Stimulated activated effector memory CD8-positive, alpha-beta T cell treated with anti-CD3 and anti-CD28 coated beads, Interleukin-12 subunit alpha, Interleukin-12 subunit beta, amount 100 ng/mL, for 72 hours (primary cell): ENCODE measurements around the gene PNPLA3.
"Not testable (repeated sequence)": the region's sequence is repeated elsewhere in the genome, so short reads cannot be mapped to it uniquely, and the experiment has no call there.

Experiments
- ATAC-seq: fragments of 150-1000 bp; cut with Tn5 transposase; 2 replicates; pipeline ENCODE4 v1.10.0; 2021
- DNase-seq, 2 donors: peaks; one replicate each; pipeline ENCODE4 v3.0.0; 2021 to 2022; ENCODE audit warnings: low spot score in 2 of 2
- H3K27ac Mint-ChIP-seq: one replicate; pipeline ENCODE4 v1.8.0; 2022; ENCODE audit warnings: mild to moderate bottlenecking, mixed read lengths
- H3K36me3 Mint-ChIP-seq: one replicate; pipeline ENCODE4 v1.8.0; 2022; ENCODE audit warnings: mild to moderate bottlenecking, mixed read lengths
- H3K4me1 Mint-ChIP-seq: one replicate; pipeline ENCODE4 v1.8.0; 2022; ENCODE audit warnings: mixed read lengths
- H3K4me3 Mint-ChIP-seq: one replicate; pipeline ENCODE4 v1.8.0; 2022; ENCODE audit warnings: mild to moderate bottlenecking, mixed read lengths
- H3K9me3 Mint-ChIP-seq: one replicate; pipeline ENCODE4 v1.8.0; 2022; ENCODE audit warnings: mixed read lengths

Gene PNPLA3

GRCh38 chr22:43901976-43902643 is 21.5 kb upstream of the PNPLA3 start:
- no peak overlapping the region for H3K27ac Mint-ChIP-seq
- no peaks in the 10 kb centered on the region for H3K9me3 Mint-ChIP-seq
- no peak overlapping the region for H3K4me3 Mint-ChIP-seq
- ATAC-seq (no peak), DNase-seq (no peak)
- no peaks in the 10 kb centered on the region for H3K36me3 Mint-ChIP-seq
- H3K4me1 Mint-ChIP-seq, result peaks cover 9% of the 10 kb centered on the region

DNA sequence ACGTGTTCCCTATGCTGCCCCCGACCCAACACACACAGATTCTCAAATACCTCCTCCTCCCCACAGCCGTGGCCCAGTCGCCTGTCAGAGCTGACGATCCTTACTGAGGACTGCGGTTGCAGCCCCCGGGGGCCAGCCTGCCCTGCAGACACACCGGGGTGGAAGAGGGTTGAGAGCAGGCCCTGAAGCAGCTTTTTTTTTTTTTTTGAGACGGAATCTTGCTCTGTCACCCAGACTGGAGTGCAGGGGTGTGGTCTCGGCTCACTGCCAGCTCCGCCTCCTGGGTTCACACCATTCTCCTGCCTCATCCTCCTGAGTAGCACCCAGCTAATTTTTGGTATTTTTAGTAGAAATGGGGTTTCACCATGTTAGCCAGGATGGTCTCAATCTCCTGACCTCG is 20.6 kb upstream of the PNPLA3 start:
- not testable (repeated sequence) for ATAC-seq, H3K9me3 Mint-ChIP-seq, H3K27ac Mint-ChIP-seq, H3K4me3 Mint-ChIP-seq, H3K4me1 Mint-ChIP-seq, H3K36me3 Mint-ChIP-seq, DNase-seq

DNA sequence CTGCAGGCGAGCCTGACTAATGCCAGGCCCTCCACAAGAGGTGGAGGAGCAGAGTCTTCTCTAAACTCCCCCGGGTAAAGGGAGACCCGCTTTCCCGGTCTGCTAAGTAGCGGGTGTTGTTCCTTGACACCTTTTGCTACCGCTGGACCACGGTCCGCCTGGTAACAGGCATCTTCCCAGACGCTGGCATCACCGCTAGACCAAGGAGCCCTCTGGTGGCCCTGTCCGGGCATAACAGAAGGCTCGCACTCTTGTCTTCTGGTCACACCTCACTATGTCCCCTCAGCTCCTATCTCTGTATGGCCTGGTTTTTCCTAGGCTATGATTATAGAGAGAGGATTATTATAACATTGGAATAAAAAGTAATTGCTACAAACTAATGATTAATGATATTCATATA is 19.2 kb upstream of the PNPLA3 start:
- ATAC-seq, H3K36me3 Mint-ChIP-seq, H3K27ac Mint-ChIP-seq, H3K9me3 Mint-ChIP-seq, H3K4me1 Mint-ChIP-seq, H3K4me3 Mint-ChIP-seq: not testable (repeated sequence)
- peak in 1 of 2 donors; percentile 58 for DNase-seq

- Mint-ChIP-seq H3K36me3 (no peaks in the 10 kb centered on the region), H3K27ac (no peak overlapping the region), H3K4me3 (no peak overlapping the region), H3K9me3 (no peaks in the 10 kb centered on the region), H3K4me1 (no peaks in the 10 kb centered on the region)
- ATAC-seq (no peak), DNase-seq (no peak)
Measured at GRCh38 chr22:43905681-43906080, 17.9 kb upstream of the PNPLA3 start.

GRCh38 chr22:43909708-43910107 is 13.9 kb upstream of the PNPLA3 start:
- DNase-seq (no peak), ATAC-seq (no peak)
- Mint-ChIP-seq H3K27ac (no peak overlapping the region), H3K4me3 (no peak overlapping the region), H3K4me1 (no peaks in the 10 kb centered on the region), H3K9me3 (no peaks in the 10 kb centered on the region), H3K36me3 (no peaks in the 10 kb centered on the region)

GRCh38 chr22:43910178-43910695 is 13.4 kb upstream of the PNPLA3 start:
- Mint-ChIP-seq H3K9me3 (no peaks in the 10 kb centered on the region), H3K4me3 (no peak overlapping the region), H3K27ac (no peak overlapping the region), H3K4me1 (no peaks in the 10 kb centered on the region), H3K36me3 (no peaks in the 10 kb centered on the region)
- ATAC-seq (no peak), DNase-seq (no peak)

GRCh38 chr22:43911351-43911750 is 12.3 kb upstream of the PNPLA3 start:
- DNase-seq (no peak), ATAC-seq (peak; percentile 22)
- no peaks in the 10 kb centered on the region for H3K4me1 Mint-ChIP-seq
- H3K4me3 Mint-ChIP-seq, result no peak overlapping the region
- peak overlapping the region; percentile 7 for H3K27ac Mint-ChIP-seq
- no peaks in the 10 kb centered on the region for H3K9me3 Mint-ChIP-seq
- H3K36me3 Mint-ChIP-seq, result no peaks in the 10 kb centered on the region

GRCh38 chr22:43917521-43917920 is 6.1 kb upstream of the PNPLA3 start:
- Mint-ChIP-seq H3K36me3 (no peaks in the 10 kb centered on the region), H3K4me1 (no peaks in the 10 kb centered on the region), H3K27ac (no peak overlapping the region), H3K9me3 (no peaks in the 10 kb centered on the region), H3K4me3 (no peak overlapping the region)
- DNase-seq (no peak), ATAC-seq (no peak)

- no peak for DNase-seq
- no peak for ATAC-seq
- H3K27ac Mint-ChIP-seq, result peak overlapping the region; percentile 8
- H3K36me3 Mint-ChIP-seq, result no peaks in the 10 kb centered on the region
- peaks cover 7% of the 10 kb centered on the region for H3K4me1 Mint-ChIP-seq
- H3K4me3 Mint-ChIP-seq, result no peak overlapping the region
- no peaks in the 10 kb centered on the region for H3K9me3 Mint-ChIP-seq
Measured at GRCh38 chr22:43919106-43919973, 4.3 kb upstream of the PNPLA3 start.

DNA sequence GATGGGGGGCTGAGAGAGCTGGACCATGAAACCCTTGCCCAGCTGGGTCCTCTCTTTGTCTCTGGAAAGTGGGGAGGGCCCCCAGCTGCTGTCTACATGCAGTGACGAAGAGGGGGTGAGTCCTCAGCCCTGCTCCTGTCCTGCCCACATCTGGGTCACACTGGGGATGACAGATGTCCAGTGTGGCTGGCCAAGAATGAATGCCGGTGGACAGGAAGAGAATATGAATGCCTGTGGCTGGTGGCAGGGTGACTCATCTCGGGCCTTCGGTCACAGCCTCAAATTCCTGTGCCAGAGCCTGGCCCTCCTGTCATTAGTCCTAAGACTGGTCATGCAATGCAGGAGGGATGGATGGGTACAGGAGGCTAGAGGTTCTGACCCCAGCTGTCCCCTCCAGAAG is 2.2 kb upstream of the PNPLA3 start:
- DNase-seq, result no peak
- peaks cover 7% of the 10 kb centered on the region for H3K4me1 Mint-ChIP-seq
- no peak overlapping the region for H3K27ac Mint-ChIP-seq
- no peaks in the 10 kb centered on the region for H3K9me3 Mint-ChIP-seq
- no peak for ATAC-seq
- H3K4me3 Mint-ChIP-seq, result no peak overlapping the region
- H3K36me3 Mint-ChIP-seq, result no peaks in the 10 kb centered on the region

GRCh38 chr22:43922123-43922522 is 1.5 kb upstream of the PNPLA3 start:
- Mint-ChIP-seq H3K27ac (no peak overlapping the region), H3K4me1 (peaks cover 7% of the 10 kb centered on the region), H3K36me3 (no peaks in the 10 kb centered on the region), H3K4me3 (no peak overlapping the region), H3K9me3 (no peaks in the 10 kb centered on the region)
- DNase-seq (no peak), ATAC-seq (no peak)

- Mint-ChIP-seq H3K4me3 (peak overlapping the region; percentile 67), H3K27ac (no peak overlapping the region), H3K36me3 (no peaks in the 10 kb centered on the region), H3K4me1 (peaks cover 7% of the 10 kb centered on the region), H3K9me3 (no peaks in the 10 kb centered on the region)
- ATAC-seq (peak; percentile 40), DNase-seq (peak in 1 of 2 donors; percentile 51)
Measured at GRCh38 chr22:43923191-43923590, 414 bp upstream of the PNPLA3 start.

GRCh38 chr22:43924877-43925276 is 1.3 kb downstream of the PNPLA3 start:
- no peaks in the 10 kb centered on the region for H3K36me3 Mint-ChIP-seq
- no peak for DNase-seq
- H3K27ac Mint-ChIP-seq, result no peak overlapping the region
- H3K9me3 Mint-ChIP-seq, result no peaks in the 10 kb centered on the region
- H3K4me3 Mint-ChIP-seq, result peak overlapping the region; percentile 67
- ATAC-seq, result no peak
- peaks cover 7% of the 10 kb centered on the region for H3K4me1 Mint-ChIP-seq

GRCh38 chr22:43925433-43926348 is 2.1 kb downstream of the PNPLA3 start:
- H3K4me3 Mint-ChIP-seq, result peak overlapping the region; percentile 67
- H3K36me3 Mint-ChIP-seq, result no peaks in the 10 kb centered on the region
- H3K4me1 Mint-ChIP-seq, result peaks cover 7% of the 10 kb centered on the region
- DNase-seq, result no peak
- no peak overlapping the region for H3K27ac Mint-ChIP-seq
- H3K9me3 Mint-ChIP-seq, result no peaks in the 10 kb centered on the region
- no peak for ATAC-seq

DNA sequence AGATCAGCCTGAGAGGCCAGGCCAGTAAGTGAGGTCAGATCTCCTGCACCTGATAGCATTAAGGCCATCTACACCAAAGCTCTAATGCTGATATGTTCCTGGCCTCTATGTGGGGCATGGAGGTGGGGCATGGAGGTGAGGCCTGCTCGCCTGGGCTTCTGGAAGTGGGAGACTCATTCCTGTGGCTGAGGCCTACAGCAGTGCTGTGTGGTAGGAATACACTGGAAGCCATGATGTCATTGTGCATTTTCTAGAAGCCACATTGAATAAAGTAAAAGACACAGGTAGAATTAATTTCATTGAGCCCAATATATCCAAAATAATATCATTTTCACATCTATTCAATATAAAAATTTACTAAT is 2.7 kb downstream of the PNPLA3 start:
- H3K4me3 Mint-ChIP-seq, result no peak overlapping the region
- H3K9me3 Mint-ChIP-seq, result no peaks in the 10 kb centered on the region
- DNase-seq (no peak), ATAC-seq (no peak)
- H3K4me1 Mint-ChIP-seq, result peaks cover 7% of the 10 kb centered on the region
- no peaks in the 10 kb centered on the region for H3K36me3 Mint-ChIP-seq
- H3K27ac Mint-ChIP-seq, result no peak overlapping the region
